ENCODE results near the gene TFEB. TPM values are rescaled to one million over a fixed set of nuclear protein-coding genes. Genes with fewer than 3 reads are reported as not detected.

TFEB gene
- total RNA-seq, 1 experiment from 2014 or later = 16.2 TPM

DNA sequence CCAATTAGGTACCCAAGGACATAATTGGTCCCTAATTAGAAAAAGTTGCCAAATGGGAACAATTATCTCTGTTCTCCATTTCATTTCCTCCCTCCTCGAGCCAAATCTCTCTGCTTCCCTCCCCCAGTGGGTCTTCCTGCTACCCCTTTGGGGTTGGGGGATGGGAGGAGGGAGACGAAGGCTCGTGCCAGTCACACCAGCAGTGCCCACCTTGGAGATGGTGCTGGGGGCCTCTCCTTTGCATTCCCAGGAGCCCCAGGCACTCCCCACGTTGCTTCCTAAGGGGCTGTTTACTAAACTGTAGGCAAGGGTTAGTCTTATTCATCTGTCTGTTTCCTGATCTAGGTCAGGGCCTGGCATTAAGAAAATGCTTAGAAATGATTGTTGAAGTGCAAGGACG is 64.0 kb downstream of the TFEB start:
- H3K9me3 Mint-ChIP-seq (ENCODE audit: unreplicated experiment) = no peaks in the 10 kb centered on the region
- TF ChIP-seq, protein P1, sequence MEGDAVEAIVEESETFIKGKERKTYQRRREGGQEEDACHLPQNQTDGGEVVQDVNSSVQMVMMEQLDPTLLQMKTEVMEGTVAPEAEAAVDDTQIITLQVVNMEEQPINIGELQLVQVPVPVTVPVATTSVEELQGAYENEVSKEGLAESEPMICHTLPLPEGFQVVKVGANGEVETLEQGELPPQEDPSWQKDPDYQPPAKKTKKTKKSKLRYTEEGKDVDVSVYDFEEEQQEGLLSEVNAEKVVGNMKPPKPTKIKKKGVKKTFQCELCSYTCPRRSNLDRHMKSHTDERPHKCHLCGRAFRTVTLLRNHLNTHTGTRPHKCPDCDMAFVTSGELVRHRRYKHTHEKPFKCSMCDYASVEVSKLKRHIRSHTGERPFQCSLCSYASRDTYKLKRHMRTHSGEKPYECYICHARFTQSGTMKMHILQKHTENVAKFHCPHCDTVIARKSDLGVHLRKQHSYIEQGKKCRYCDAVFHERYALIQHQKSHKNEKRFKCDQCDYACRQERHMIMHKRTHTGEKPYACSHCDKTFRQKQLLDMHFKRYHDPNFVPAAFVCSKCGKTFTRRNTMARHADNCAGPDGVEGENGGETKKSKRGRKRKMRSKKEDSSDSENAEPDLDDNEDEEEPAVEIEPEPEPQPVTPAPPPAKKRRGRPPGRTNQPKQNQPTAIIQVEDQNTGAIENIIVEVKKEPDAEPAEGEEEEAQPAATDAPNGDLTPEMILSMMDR (IDR thresholded peaks at IDR 0.05; ENCODE audit: unreplicated experiment) = no peak
- intact Hi-C loops (cut with micrococcal nuclease) = no loop called here
- H3K4me1 Mint-ChIP-seq (ENCODE audit: insufficient read depth, unreplicated experiment) = no peaks in the 10 kb centered on the region
- BruUV-seq (replicated peaks) = no TSS peak
- no peak overlapping the region for H3K27ac Mint-ChIP-seq (ENCODE audit: low read depth, unreplicated experiment)
- H3K36me3 Mint-ChIP-seq (ENCODE audit: insufficient read depth, unreplicated experiment) = no peaks in the 10 kb centered on the region
- H3K27me3 Mint-ChIP-seq (ENCODE audit: insufficient read depth, unreplicated experiment) = peaks cover 46% of the 10 kb centered on the region
- no peak for DNase-seq (ENCODE audit: unreplicated experiment)
- POLR2A ChIA-PET = no interaction called here
- CTCF ChIA-PET = interaction anchor here (1.6 to 2.4 kb wide), 2 partner anchors 9 to 69 kb away, joined by 5 to 6 read pairs; no protein-coding TSS in a partner anchor
- no peak overlapping the region for H3K4me3 Mint-ChIP-seq (ENCODE audit: unreplicated experiment)

DNA sequence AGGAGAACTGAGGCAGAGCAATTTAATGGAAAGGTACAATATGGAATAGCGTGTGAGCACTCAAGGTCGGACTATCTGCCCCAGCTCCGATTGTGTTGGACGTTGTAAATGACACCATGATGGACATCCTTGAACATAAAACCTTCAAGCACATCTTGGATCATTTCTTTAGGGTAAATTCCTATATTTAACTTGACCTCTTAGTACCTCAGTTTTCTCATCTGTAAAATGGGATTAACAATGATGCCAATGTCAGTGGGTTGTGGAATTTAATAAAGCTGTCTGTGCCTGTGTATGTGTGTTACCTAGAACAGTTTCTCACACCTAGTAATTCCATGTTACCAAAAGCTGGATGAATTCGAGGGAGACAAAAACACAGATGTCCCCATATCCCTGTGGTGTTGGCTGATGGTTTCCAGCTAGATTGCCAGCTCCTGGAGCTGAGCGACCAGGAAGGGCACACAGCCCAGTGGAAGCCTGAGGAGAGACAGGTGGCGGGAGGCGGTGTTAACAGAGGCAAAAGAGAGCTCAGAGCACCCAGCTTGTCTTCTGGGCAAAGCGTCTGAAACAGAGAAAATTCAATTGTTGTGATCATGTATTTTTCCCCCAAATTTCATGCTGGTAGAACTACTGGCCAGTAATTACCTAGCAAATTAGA is 64.6 kb downstream of the TFEB start:
- DNase-seq (ENCODE audit: unreplicated experiment) = no peak
- no TSS peak for BruUV-seq (replicated peaks)
- no peaks in the 10 kb centered on the region for H3K4me1 Mint-ChIP-seq (ENCODE audit: insufficient read depth, unreplicated experiment)
- intact Hi-C loops (cut with micrococcal nuclease) = no loop called here
- peaks cover 48% of the 10 kb centered on the region for H3K27me3 Mint-ChIP-seq (ENCODE audit: insufficient read depth, unreplicated experiment)
- CTCF ChIA-PET = interaction anchor here (0.5 to 2.4 kb wide), 4 partner anchors 10 to 68 kb away, joined by 3 to 6 read pairs (median 4); no protein-coding TSS in a partner anchor
- H3K36me3 Mint-ChIP-seq (ENCODE audit: insufficient read depth, unreplicated experiment) = no peaks in the 10 kb centered on the region
- H3K27ac Mint-ChIP-seq (ENCODE audit: low read depth, unreplicated experiment) = no peak overlapping the region
- no peaks in the 10 kb centered on the region for H3K9me3 Mint-ChIP-seq (ENCODE audit: unreplicated experiment)
- no peak overlapping the region for H3K4me3 Mint-ChIP-seq (ENCODE audit: unreplicated experiment)
- POLR2A ChIA-PET = no interaction called here
- TF ChIP-seq, protein P1 (IDR thresholded peaks at IDR 0.05; ENCODE audit: unreplicated experiment) = no peak

DNA sequence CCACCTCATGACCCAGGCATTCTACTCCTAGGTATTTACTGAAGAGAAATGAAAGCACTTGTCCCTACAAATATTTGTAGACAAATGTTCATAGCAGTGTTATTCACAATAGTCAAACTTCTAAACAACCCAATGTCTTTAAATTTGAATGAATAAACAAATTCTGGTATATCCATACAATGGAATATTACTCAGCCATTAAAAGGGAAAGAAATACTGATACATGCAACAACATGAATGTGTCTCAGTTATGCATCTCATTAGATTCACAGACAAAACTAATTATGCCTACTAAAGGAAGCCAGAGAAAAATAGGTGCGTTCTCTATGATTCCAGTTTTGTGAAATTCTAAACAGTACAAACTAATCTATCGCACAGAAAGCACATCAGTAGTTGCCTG is 66.4 kb downstream of the TFEB start:
- BruUV-seq (replicated peaks) = no TSS peak
- intact Hi-C loops (cut with micrococcal nuclease) = no loop called here
- no peak for DNase-seq (ENCODE audit: unreplicated experiment)
- H3K27ac Mint-ChIP-seq (ENCODE audit: low read depth, unreplicated experiment) = no peak overlapping the region
- ChIA-PET POLR2A (no interaction called here), CTCF (no interaction called here)
- H3K9me3 Mint-ChIP-seq (ENCODE audit: unreplicated experiment) = no peaks in the 10 kb centered on the region
- no peak overlapping the region for H3K4me3 Mint-ChIP-seq (ENCODE audit: unreplicated experiment)
- no peaks in the 10 kb centered on the region for H3K4me1 Mint-ChIP-seq (ENCODE audit: insufficient read depth, unreplicated experiment)
- H3K27me3 Mint-ChIP-seq (ENCODE audit: insufficient read depth, unreplicated experiment) = peaks cover 55% of the 10 kb centered on the region
- H3K36me3 Mint-ChIP-seq (ENCODE audit: insufficient read depth, unreplicated experiment) = no peaks in the 10 kb centered on the region
- TF ChIP-seq, protein P1 (IDR thresholded peaks at IDR 0.05; ENCODE audit: unreplicated experiment) = no peak

DNA sequence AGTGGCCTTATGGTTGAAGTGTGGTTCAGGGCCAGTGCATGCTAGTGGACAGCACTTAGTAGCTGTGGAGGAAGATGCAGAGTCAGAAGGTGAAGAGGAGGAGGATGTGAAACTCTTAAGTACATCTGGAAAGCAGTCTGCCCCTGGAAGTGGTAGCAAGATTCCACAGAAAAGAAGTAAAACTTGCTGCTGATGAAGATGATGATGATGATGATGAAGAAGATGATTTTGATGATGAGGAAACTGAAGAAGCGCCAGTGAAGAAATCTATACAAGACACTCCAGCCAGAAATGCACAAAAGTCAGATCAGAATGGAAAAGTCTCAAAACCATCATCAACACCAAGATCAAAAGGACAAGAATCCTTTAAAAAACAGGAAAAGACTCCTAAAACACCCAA is 68.2 kb downstream of the TFEB start:
- Mint-ChIP-seq H3K4me3 (ENCODE audit: unreplicated experiment) (no peak overlapping the region), H3K36me3 (ENCODE audit: insufficient read depth, unreplicated experiment) (no peaks in the 10 kb centered on the region), H3K4me1 (ENCODE audit: insufficient read depth, unreplicated experiment) (no peaks in the 10 kb centered on the region), H3K27me3 (ENCODE audit: insufficient read depth, unreplicated experiment) (peaks cover 69% of the 10 kb centered on the region), H3K9me3 (ENCODE audit: unreplicated experiment) (no peaks in the 10 kb centered on the region), H3K27ac (ENCODE audit: low read depth, unreplicated experiment) (no peak overlapping the region)
- TF ChIP-seq, protein P1 (IDR thresholded peaks at IDR 0.05; ENCODE audit: unreplicated experiment) = no peak
- no peak for DNase-seq (ENCODE audit: unreplicated experiment)
- intact Hi-C loops (cut with micrococcal nuclease) = no loop called here
- POLR2A ChIA-PET = no interaction called here
- BruUV-seq (replicated peaks) = no TSS peak
- CTCF ChIA-PET = no interaction called here
